SK-N-SH (cell line): ENCODE measurements around the gene MED6. TPM values are rescaled to one million over a fixed set of nuclear protein-coding genes. Genes with fewer than 3 reads are reported as not detected.
A peak's percentile ranks its signal among the peaks of the same experiment; 100 is the strongest.

Experiments used
- CTCF ChIA-PET: fragments of 300-600, 350-600 bp; formaldehyde crosslinking; extraction: SDS; loops from one replicate; lab custom pipeline; 2021; lab: Yijun Ruan, JAX
- POLR2A ChIA-PET: fragments of 350-600 bp; sonication (Branson Sonifier 250); formaldehyde crosslinking; extraction: SDS; loops from one replicate; lab custom pipeline; 2020; ENCODE audit warnings: antibody characterized with exemption, inconsistent platforms; lab: Yijun Ruan, JAX
- DNase-seq: peaks from one replicate; pipeline ENCODE4 v3.0.0; 2012
- H2AFZ ChIP-seq: fragments of 200-600 bp; sonication (generic); 2 replicates; pipeline ENCODE4 v1.8.1; 2016; ENCODE audit warnings: antibody characterized with exemption, mild to moderate bottlenecking, low read depth
- H3F3A ChIP-seq: fragments of 200-600 bp; sonication (generic); replicated peaks from 2 replicates; pipeline ENCODE3; 2016; ENCODE audit warnings: antibody characterized with exemption, mild to moderate bottlenecking; ENCODE audit not compliant: insufficient read depth
- H3K27ac ChIP-seq, 2 experiments: fragments of 200-500 bp in 1 of 2; fragments of 200-600 bp in 1 of 2; sonication (Bioruptor generic) in 1 of 2; sonication (generic), shearing (Covaris generic) in 1 of 2; 2 replicates each; pipeline versions ENCODE4 v1.5.1 to v1.6.1; 2014 to 2016; ENCODE audit warnings: low read depth in 2 of 2, inconsistent platforms in 1 of 2, low read length in 1 of 2, mild to moderate bottlenecking in 1 of 2, mixed read lengths in 1 of 2
- H3K27me3 ChIP-seq: fragments of 200-600 bp; sonication (generic), shearing (Covaris generic); 2 replicates; pipeline ENCODE4 v1.6.1; 2016; ENCODE audit warnings: mixed run types; ENCODE audit not compliant: insufficient read depth
- H3K36me3 ChIP-seq, 2 experiments: fragments of 200-500 bp in 1 of 2; fragments of 200-600 bp in 1 of 2; sonication (Bioruptor generic) in 1 of 2; sonication (generic) in 1 of 2; replicated peaks in 1 of 2; 2 replicates each; pipeline versions ENCODE3 to v1.5.1; 2014 to 2016; ENCODE audit warnings: low read length in 1 of 2, mild to moderate bottlenecking in 1 of 2; ENCODE audit not compliant: insufficient read depth in 2 of 2, control insufficient read depth in 1 of 2
- H3K4me1 ChIP-seq, 2 experiments: fragments of 200-500 bp in 1 of 2; fragments of 200-600 bp in 1 of 2; sonication (Bioruptor generic) in 1 of 2; sonication (generic), shearing (Covaris generic) in 1 of 2; 2 replicates each; pipeline versions ENCODE4 v1.5.1 to v1.6.1; 2014 to 2016; ENCODE audit warnings: low read depth in 1 of 2, low read length in 1 of 2, mixed run types in 1 of 2; ENCODE audit not compliant: insufficient read depth in 2 of 2, control insufficient read depth in 1 of 2
- H3K4me2 ChIP-seq: fragments of 200-600 bp; sonication (generic), shearing (Covaris generic); 2 replicates; pipeline ENCODE4 v1.6.1; 2017; ENCODE audit warnings: mixed run types
- H3K4me3 ChIP-seq, 2 experiments: fragments of 200-500 bp in 1 of 2; fragments of 200-600 bp in 1 of 2; sonication (Bioruptor generic) in 1 of 2; sonication (generic), shearing (Covaris generic) in 1 of 2; 2 replicates each; pipeline versions ENCODE4 v1.5.1 to v1.8.1; 2014 to 2016; ENCODE audit warnings: low read depth in 2 of 2, inconsistent platforms in 1 of 2, low read length in 1 of 2, mild to moderate bottlenecking in 1 of 2, mixed read lengths in 1 of 2, moderate library complexity in 1 of 2
- H3K79me2 ChIP-seq: fragments of 200-600 bp; sonication (generic); 2 replicates; pipeline ENCODE4 v1.8.1; 2017; ENCODE audit warnings: mild to moderate bottlenecking; ENCODE audit not compliant: insufficient read depth
- H3K9ac ChIP-seq: fragments of 200-600 bp; sonication (generic); 2 replicates; pipeline ENCODE4 v1.6.1; 2017; ENCODE audit warnings: mixed run types
- H3K9me2 ChIP-seq: fragments of 200-600 bp; sonication (generic); 2 replicates; pipeline ENCODE4 v1.6.1; 2017; ENCODE audit warnings: mixed run types
- H3K9me3 ChIP-seq: fragments of 200-600 bp; sonication (generic); 2 replicates; pipeline ENCODE4 v1.6.1; 2017; ENCODE audit warnings: mixed run types, mild to moderate bottlenecking, moderate library complexity
- H4K20me1 ChIP-seq: fragments of 200-600 bp; sonication (generic); 2 replicates; pipeline ENCODE4 v1.6.1; 2017; ENCODE audit warnings: mild to moderate bottlenecking, mixed run types; ENCODE audit not compliant: insufficient read depth
- EP300 ChIP-seq, 2 experiments: IDR thresholded peaks; 2 replicates each; pipeline versions ENCODE4 v1.4.0 to v1.6.1; 2012; ENCODE audit warnings: borderline replicate concordance in 1 of 2, low read depth in 1 of 2, low read length in 1 of 2
- FOXJ3 ChIP-seq: sonication (generic); formaldehyde crosslinking; IDR thresholded peaks from 2 replicates; pipeline ENCODE4 v1.5.1; 2020; ENCODE audit warnings: mild to moderate bottlenecking, missing genetic modification reagents
- GABPA ChIP-seq: IDR thresholded peaks from 2 replicates; pipeline ENCODE4 v1.4.0; 2012; ENCODE audit warnings: low read depth, mild to moderate bottlenecking
- GATA2 ChIP-seq: sonication (generic); formaldehyde crosslinking; IDR thresholded peaks from 2 replicates; pipeline ENCODE4 v1.5.0; 2020; ENCODE audit warnings: mild to moderate bottlenecking, missing genetic modification reagents
- JUND ChIP-seq: IDR thresholded peaks from 2 replicates; pipeline ENCODE4 v1.4.0; 2012
- MEF2A ChIP-seq: IDR thresholded peaks from 2 replicates; pipeline ENCODE4 v1.4.0; 2012; ENCODE audit warnings: low read depth, borderline replicate concordance
- MXI1 ChIP-seq: IDR thresholded peaks from 2 replicates; pipeline ENCODE4 v1.6.1; 2012; ENCODE audit warnings: mild to moderate bottlenecking, low read depth, low read length, improper control_type of control experiment
- NFIC ChIP-seq: IDR thresholded peaks from 2 replicates; pipeline ENCODE4 v1.4.0; 2012; ENCODE audit warnings: borderline replicate concordance
- NRF1 ChIP-seq: IDR thresholded peaks from 2 replicates; pipeline ENCODE4 v1.6.1; 2012; ENCODE audit warnings: low read depth, mild to moderate bottlenecking, low read length
- POLR2AphosphoS5 ChIP-seq: IDR thresholded peaks from 2 replicates; pipeline ENCODE4 v1.6.1; 2012; ENCODE audit warnings: low read depth, low read length
- RAD21 ChIP-seq: IDR thresholded peaks from 2 replicates; pipeline ENCODE4 v1.6.1; 2012; ENCODE audit warnings: mild to moderate bottlenecking, low read length
- RCOR1 ChIP-seq: fragments of 150-350 bp; IDR thresholded peaks from 2 replicates; pipeline ENCODE4 v1.6.1; 2017; ENCODE audit warnings: antibody characterized with exemption, low read length
- RXRA ChIP-seq: IDR thresholded peaks from 2 replicates; pipeline ENCODE4 v1.4.0; 2012; ENCODE audit warnings: low read depth, mild to moderate bottlenecking, borderline replicate concordance
- SMC3 ChIP-seq: IDR thresholded peaks from 2 replicates; pipeline ENCODE4 v1.6.1; 2012; ENCODE audit warnings: low read depth, low read length, improper control_type of control experiment
- TAF1 ChIP-seq: IDR thresholded peaks from 2 replicates; pipeline ENCODE4 v1.6.1; 2012; ENCODE audit warnings: low read depth, mild to moderate bottlenecking, low read length, moderate library complexity, borderline replicate concordance
- TCF12 ChIP-seq: IDR thresholded peaks from 2 replicates; pipeline ENCODE4 v1.4.0; 2012
- TEAD4 ChIP-seq: IDR thresholded peaks from 2 replicates; pipeline ENCODE4 v1.4.0; 2012; ENCODE audit warnings: mild to moderate bottlenecking, borderline replicate concordance; ENCODE audit not compliant: insufficient read depth
- USF2 ChIP-seq: fragments of 150-350 bp; IDR thresholded peaks from 2 replicates; pipeline ENCODE4 v1.6.1; 2017; ENCODE audit warnings: antibody characterized with exemption, low read length, low read depth, borderline replicate concordance
- YY1 ChIP-seq: IDR thresholded peaks from 2 replicates; pipeline ENCODE4 v1.4.0; 2012; ENCODE audit warnings: low read depth, mild to moderate bottlenecking
- WGBS: methylation state at CpG from one replicate; pipeline ENCODE4 v1.1.6; 2017; ENCODE audit warnings: low lambda C conversion rate; 5-methylcytosine and 5-hydroxymethylcytosine counted together
- polyA plus RNA-seq, 3 experiments: library from polyadenylated mRNA; depleted of rRNA; stranded (reverse); fragments of >200 nt; gene quantifications; 2 replicates each; pipeline ENCODE4 v1.2.3, GENCODE V29; 2012

MED6 gene
- polyA plus RNA-seq, 1 of the 3 experiments (the other 2 are of a cell fraction), result 24.2 TPM

- Histone ChIP-seq H2AFZ (peak within 1 kb of the TSS; percentile 87; the same call in 1 of the 2 replicates), H3K27ac (no peak within 1 kb of the TSS; a peak in 1 of 4 replicates), H3K27me3 (peaks cover 28% of the 10 kb centered on the region; the same call in 1 of the 2 replicates), H3K4me3 (peak within 1 kb of the TSS; percentile 64 to 71), H3K36me3 (no peaks in the 10 kb centered on the region), H4K20me1 (no peaks in the 10 kb centered on the region), H3K9me2 (no peaks in the 10 kb centered on the region), H3K4me2 (peak within 1 kb of the TSS; percentile 94), H3K9ac (no peak within 1 kb of the TSS), H3K9me3 (no peaks in the 10 kb centered on the region), H3K79me2 (no peaks in the 10 kb centered on the region), H3F3A (no peaks in the 10 kb centered on the region), H3K4me1 (peaks cover 0 to 15% of the 10 kb centered on the region in 2 experiments; a peak in 2 of 4 replicates)
- CTCF ChIA-PET, result interaction anchor here (0.9 to 2.7 kb wide), 4 partner anchors 20 to 176 kb away, joined by 3 to 7 read pairs (median 4); no protein-coding TSS in a partner anchor
- POLR2A ChIA-PET, result interaction anchor here (0.7 to 0.9 kb wide), 2 partner anchors 17 to 41 kb away, joined by 3 to 4 read pairs; partner anchors contain the start of gene MED6
- 0 out of 2 replicates have a peak, but pooled peaks have one; percentile 35 for TF ChIP-seq MXI1
- no peak for TF ChIP-seq YY1
- peak; percentile 89 for DNase-seq
- 0% methylated on average over 14 of the region's 105 CpGs for WGBS
Observed at GRCh38 chr14:70641548-70642302, 41.3 kb upstream of the MED6 start, which contains the start of gene TTC9. Gene TTC9, plus strand, starts transcription at chr14:70641916. Its CDS starts 214 bp downstream, at chr14:70642130.

- no peaks in the 10 kb centered on the region for H3K79me2 ChIP-seq
- H3K4me1 ChIP-seq, result peaks cover 0 to 15% of the 10 kb centered on the region in 2 experiments; a peak in 1 of 4 replicates
- peak overlapping the region; percentile 64 to 71 for H3K4me3 ChIP-seq
- POLR2A ChIA-PET, result interaction anchor here (0.7 to 0.9 kb wide), 2 partner anchors 17 to 40 kb away, joined by 3 to 4 read pairs; partner anchors contain the start of gene MED6
- WGBS, result 1% methylated on average over 27 of the region's 28 CpGs
- CTCF ChIA-PET, result interaction anchor here (2.7 kb wide), 1 partner anchor 20 kb away, joined by 7 read pairs; no protein-coding TSS in a partner anchor
- no peak overlapping the region for H3K9ac ChIP-seq
- no peaks in the 10 kb centered on the region for H3K36me3 ChIP-seq
- H3F3A ChIP-seq, result no peaks in the 10 kb centered on the region
- no peak overlapping the region for H3K27ac ChIP-seq
- TF ChIP-seq NFIC, result no peak
- TF ChIP-seq USF2, result no peak
- TF ChIP-seq TCF12, result peak; percentile 53
- peak; percentile 63 for TF ChIP-seq NRF1
- TF ChIP-seq MXI1, result peak; percentile 51; the same call in 1 of the 2 replicates
- TF ChIP-seq, all 33 proteins: peak for 3
- H4K20me1 ChIP-seq, result no peaks in the 10 kb centered on the region
- peak overlapping the region; percentile 83; the same call in 1 of the 2 replicates for H2AFZ ChIP-seq
- H3K4me2 ChIP-seq, result peak overlapping the region; percentile 81
- no peaks in the 10 kb centered on the region for H3K9me3 ChIP-seq
- DNase-seq, result peak; percentile 68
- H3K27me3 ChIP-seq, result peaks cover 28% of the 10 kb centered on the region; the same call in 1 of the 2 replicates
- H3K9me2 ChIP-seq, result no peaks in the 10 kb centered on the region
Observed at GRCh38 chr14:70640938-70641547, 40.6 kb upstream of the MED6 start.

GRCh38 chr14:70638416-70638815 lies 38.0 kb upstream of the MED6 start:
- H3K4me3 ChIP-seq, result no peak overlapping the region
- H3K79me2 ChIP-seq, result no peaks in the 10 kb centered on the region
- no peak overlapping the region for H3K9ac ChIP-seq
- CTCF ChIA-PET, result no interaction called here
- 27% methylated on average over 2 of the region's 2 CpGs for WGBS
- no peak overlapping the region for H3K4me2 ChIP-seq
- POLR2A ChIA-PET, result no interaction called here
- H3F3A ChIP-seq, result no peaks in the 10 kb centered on the region
- DNase-seq, result no peak
- no peaks in the 10 kb centered on the region for H3K9me2 ChIP-seq
- H3K27me3 ChIP-seq, result peaks cover 28% of the 10 kb centered on the region; the same call in 1 of the 2 replicates
- H3K36me3 ChIP-seq, result no peaks in the 10 kb centered on the region
- peaks cover 0 to 13% of the 10 kb centered on the region in 2 experiments; a peak in 1 of 4 replicates for H3K4me1 ChIP-seq
- no peak overlapping the region for H2AFZ ChIP-seq
- no peaks in the 10 kb centered on the region for H4K20me1 ChIP-seq
- no peaks in the 10 kb centered on the region for H3K9me3 ChIP-seq
- no peak overlapping the region for H3K27ac ChIP-seq
- TF ChIP-seq FOXJ3, result no peak
- no peak for TF ChIP-seq RAD21
- TF ChIP-seq TCF12, result no peak
- TF ChIP-seq TEAD4, result no peak
- TF ChIP-seq POLR2AphosphoS5, result no peak
- no peak for TF ChIP-seq TAF1
- TF ChIP-seq NFIC, result no peak
- no peak for TF ChIP-seq YY1
- no peak for TF ChIP-seq GABPA
- no peak for TF ChIP-seq EP300 (IDR thresholded peaks at IDR 0.05; ENCODE audit: borderline replicate concordance in 1 of 2, low read depth in 1 of 2, low read length in 1 of 2)
- TF ChIP-seq GATA2 (CRISPR knock-in tag), result no peak
- no peak for TF ChIP-seq JUND
- no peak for TF ChIP-seq SMC3
- no peak for TF ChIP-seq RCOR1
- no peak for TF ChIP-seq MEF2A
- no peak for TF ChIP-seq RXRA
